MM.1S (cell line): Measurements from ENCODE around the gene SLC6A11.

ENCODE experiments used
- DNase-seq: peaks from one replicate; pipeline ENCODE4 v3.0.0-alpha.2; 2015
- H2AFZ ChIP-seq: fragments of 300-600 bp; sonication (generic); 2 replicates; pipeline ENCODE4 v1.6.0; 2016; ENCODE audit warnings: antibody characterized with exemption, low read length
- H3F3A ChIP-seq: fragments of 300-600 bp; sonication (generic); 2 replicates; pipeline ENCODE4 v1.6.1; 2016; ENCODE audit warnings: mild to moderate bottlenecking, antibody characterized with exemption, low read length, moderate library complexity, mixed read lengths; ENCODE audit not compliant: insufficient read depth
- H3K27ac ChIP-seq: fragments of 300-600 bp; sonication (generic); 2 replicates; pipeline ENCODE4 v1.5.1; 2016; ENCODE audit warnings: mild to moderate bottlenecking, low read length
- H3K27me3 ChIP-seq: fragments of 300-600 bp; sonication (generic); replicated peaks from 2 replicates; pipeline ENCODE4 v1.6.0; 2016; ENCODE audit warnings: low read length; ENCODE audit not compliant: insufficient read depth
- H3K36me3 ChIP-seq: fragments of 300-600 bp; sonication (generic); replicated peaks from 2 replicates; pipeline ENCODE4 v1.6.1; 2016; ENCODE audit warnings: mild to moderate bottlenecking, low read length, mixed read lengths; ENCODE audit not compliant: insufficient read depth
- H3K4me1 ChIP-seq: fragments of 300-600 bp; sonication (generic); 2 replicates; pipeline ENCODE4 v1.6.1; 2016; ENCODE audit warnings: low read length, mixed read lengths
- H3K4me2 ChIP-seq: fragments of 300-600 bp; sonication (generic); 2 replicates; pipeline ENCODE4 v1.6.0; 2016; ENCODE audit warnings: low read depth, low read length
- H3K4me3 ChIP-seq: fragments of 300-600 bp; sonication (generic); 2 replicates; pipeline ENCODE4 v1.5.1; 2016; ENCODE audit warnings: low read length, mixed read lengths
- H3K79me2 ChIP-seq: fragments of 300-600 bp; sonication (generic); 2 replicates; pipeline ENCODE4 v1.6.1; 2016; ENCODE audit warnings: mixed run types, low read length, mixed read lengths
- H3K9ac ChIP-seq: fragments of 300-600 bp; sonication (generic); 2 replicates; pipeline ENCODE4 v1.6.1; 2016; ENCODE audit warnings: low read length, mixed read lengths
- H3K9me2 ChIP-seq: fragments of 300-600 bp; sonication (generic); replicated peaks from 2 replicates; pipeline ENCODE4 v1.6.1; 2016; ENCODE audit warnings: mild to moderate bottlenecking, low read length, mixed read lengths; ENCODE audit not compliant: insufficient read depth
- H3K9me3 ChIP-seq: fragments of 300-600 bp; sonication (generic); replicated peaks from 2 replicates; pipeline ENCODE4 v1.6.1; 2016; ENCODE audit warnings: mild to moderate bottlenecking, low read length, mixed read lengths; ENCODE audit not compliant: insufficient read depth
- H4K20me1 ChIP-seq: fragments of 300-600 bp; sonication (generic); 2 replicates; pipeline ENCODE4 v1.6.1; 2016; ENCODE audit warnings: mild to moderate bottlenecking, low read length, moderate library complexity, mixed read lengths; ENCODE audit not compliant: insufficient read depth
- EZH2 ChIP-seq: fragments of 300-600 bp; sonication (generic); optimal IDR thresholded peaks from 2 replicates; pipeline ENCODE3; 2017; ENCODE audit warnings: low read depth, mild to moderate bottlenecking, antibody characterized with exemption, low read length, mixed read lengths
- EZH2phosphoT487 ChIP-seq: fragments of 300-600 bp; sonication (generic); IDR thresholded peaks from 2 replicates; pipeline ENCODE4 v1.6.1; 2018; ENCODE audit warnings: antibody characterized with exemption, low read length
- TF ChIP-seq, protein P1 (sequence below): fragments of 300-600 bp; sonication (generic); IDR thresholded peaks from 2 replicates; pipeline ENCODE4 v1.5.1; 2016; ENCODE audit warnings: antibody characterized with exemption, low read length, mixed read lengths

The SLC6A11 gene

DNA sequence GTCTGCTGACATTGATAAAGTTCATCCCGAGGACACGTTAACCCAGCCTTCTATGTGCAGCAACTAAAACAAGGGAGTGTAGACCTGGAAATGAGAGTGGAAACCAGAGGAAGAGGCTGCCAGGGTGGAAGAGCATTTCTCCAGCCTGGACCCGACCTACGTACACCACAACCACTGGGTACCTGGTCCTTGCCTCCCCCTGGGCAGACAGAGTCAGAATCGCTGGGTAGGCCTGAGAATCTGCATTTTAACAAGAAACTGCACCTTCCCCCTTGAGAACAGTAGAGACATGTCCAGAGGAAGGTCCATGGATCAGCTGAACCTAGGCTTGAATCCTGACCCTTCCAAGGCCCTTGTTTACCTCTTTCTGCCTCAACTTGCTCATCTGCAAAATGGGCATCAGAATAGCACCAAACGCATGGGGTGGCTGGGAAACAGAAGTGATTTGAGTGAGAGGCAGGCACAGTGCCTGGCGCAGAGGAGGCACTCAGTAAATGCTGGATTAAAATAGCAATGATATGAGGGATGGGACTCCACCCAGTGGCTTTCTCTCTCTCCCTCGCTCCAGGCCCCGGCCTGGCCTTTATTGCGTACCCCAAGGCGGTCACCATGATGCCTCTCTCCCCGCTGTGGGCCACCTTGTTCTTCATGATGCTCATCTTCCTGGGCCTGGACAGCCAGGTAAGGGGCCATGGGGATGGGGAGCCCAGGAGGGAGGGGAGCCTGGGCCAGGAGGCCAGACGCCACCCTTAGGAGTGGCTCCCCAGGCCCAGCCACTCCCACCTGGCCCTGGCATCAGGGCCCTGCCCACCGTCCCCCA lies 109.6 kb downstream of the SLC6A11 start:
- no peaks in the 10 kb centered on the region for H3K9me2 ChIP-seq
- no peaks in the 10 kb centered on the region for H3K79me2 ChIP-seq
- H3F3A ChIP-seq, result no peaks in the 10 kb centered on the region
- H3K36me3 ChIP-seq, result no peaks in the 10 kb centered on the region
- no peak for DNase-seq
- no peaks in the 10 kb centered on the region for H3K9me3 ChIP-seq
- no peak for TF ChIP-seq EZH2phosphoT487
- H3K4me3 ChIP-seq, result no peak overlapping the region
- no peaks in the 10 kb centered on the region for H3K4me1 ChIP-seq
- no peak overlapping the region for H3K27ac ChIP-seq
- peaks cover 12% of the 10 kb centered on the region; the same call in 1 of the 2 replicates for H3K27me3 ChIP-seq
- no peak overlapping the region for H3K9ac ChIP-seq
- H3K4me2 ChIP-seq, result no peak overlapping the region
- H4K20me1 ChIP-seq, result no peaks in the 10 kb centered on the region
- H2AFZ ChIP-seq, result no peak overlapping the region

DNA sequence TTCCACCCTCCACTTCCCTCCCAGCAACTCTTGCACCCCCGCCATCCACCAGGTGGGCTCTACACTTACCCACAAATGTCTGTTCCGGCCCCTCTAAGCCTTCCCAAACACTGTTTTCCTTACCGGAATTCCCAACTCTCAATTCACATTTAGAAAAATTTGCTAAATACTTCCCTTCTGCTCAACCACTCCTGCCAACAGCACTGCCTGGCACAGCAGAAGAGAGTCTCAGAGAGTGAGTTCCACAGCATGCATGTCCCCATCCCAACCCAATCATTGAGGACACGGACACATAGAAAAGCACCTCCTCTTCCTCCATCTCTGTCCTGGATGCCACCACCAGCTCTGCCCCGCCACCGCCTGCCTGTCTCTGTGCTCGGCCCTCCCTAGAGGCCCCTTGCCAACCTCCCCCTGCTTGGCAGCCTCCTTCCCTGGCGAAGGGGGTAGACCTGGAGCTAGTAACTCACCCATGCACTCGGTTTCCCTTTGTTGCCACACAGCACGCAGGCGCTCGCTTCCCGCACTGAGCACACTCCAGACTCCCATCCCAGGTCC lies 110.3 kb downstream of the SLC6A11 start:
- Histone ChIP-seq H3K9ac (no peak overlapping the region), H3K27ac (no peak overlapping the region), H3K4me3 (no peak overlapping the region), H3K36me3 (no peaks in the 10 kb centered on the region), H3K4me1 (no peaks in the 10 kb centered on the region), H2AFZ (no peak overlapping the region), H4K20me1 (no peaks in the 10 kb centered on the region), H3F3A (no peaks in the 10 kb centered on the region), H3K4me2 (no peak overlapping the region), H3K79me2 (no peaks in the 10 kb centered on the region), H3K9me2 (no peaks in the 10 kb centered on the region), H3K9me3 (no peaks in the 10 kb centered on the region), H3K27me3 (peaks cover 19% of the 10 kb centered on the region)
- TF ChIP-seq EZH2, result no peak
- TF ChIP-seq EZH2phosphoT487, result no peak
- TF ChIP-seq, protein P1, sequence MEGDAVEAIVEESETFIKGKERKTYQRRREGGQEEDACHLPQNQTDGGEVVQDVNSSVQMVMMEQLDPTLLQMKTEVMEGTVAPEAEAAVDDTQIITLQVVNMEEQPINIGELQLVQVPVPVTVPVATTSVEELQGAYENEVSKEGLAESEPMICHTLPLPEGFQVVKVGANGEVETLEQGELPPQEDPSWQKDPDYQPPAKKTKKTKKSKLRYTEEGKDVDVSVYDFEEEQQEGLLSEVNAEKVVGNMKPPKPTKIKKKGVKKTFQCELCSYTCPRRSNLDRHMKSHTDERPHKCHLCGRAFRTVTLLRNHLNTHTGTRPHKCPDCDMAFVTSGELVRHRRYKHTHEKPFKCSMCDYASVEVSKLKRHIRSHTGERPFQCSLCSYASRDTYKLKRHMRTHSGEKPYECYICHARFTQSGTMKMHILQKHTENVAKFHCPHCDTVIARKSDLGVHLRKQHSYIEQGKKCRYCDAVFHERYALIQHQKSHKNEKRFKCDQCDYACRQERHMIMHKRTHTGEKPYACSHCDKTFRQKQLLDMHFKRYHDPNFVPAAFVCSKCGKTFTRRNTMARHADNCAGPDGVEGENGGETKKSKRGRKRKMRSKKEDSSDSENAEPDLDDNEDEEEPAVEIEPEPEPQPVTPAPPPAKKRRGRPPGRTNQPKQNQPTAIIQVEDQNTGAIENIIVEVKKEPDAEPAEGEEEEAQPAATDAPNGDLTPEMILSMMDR, result no peak
- DNase-seq, result no peak

DNA sequence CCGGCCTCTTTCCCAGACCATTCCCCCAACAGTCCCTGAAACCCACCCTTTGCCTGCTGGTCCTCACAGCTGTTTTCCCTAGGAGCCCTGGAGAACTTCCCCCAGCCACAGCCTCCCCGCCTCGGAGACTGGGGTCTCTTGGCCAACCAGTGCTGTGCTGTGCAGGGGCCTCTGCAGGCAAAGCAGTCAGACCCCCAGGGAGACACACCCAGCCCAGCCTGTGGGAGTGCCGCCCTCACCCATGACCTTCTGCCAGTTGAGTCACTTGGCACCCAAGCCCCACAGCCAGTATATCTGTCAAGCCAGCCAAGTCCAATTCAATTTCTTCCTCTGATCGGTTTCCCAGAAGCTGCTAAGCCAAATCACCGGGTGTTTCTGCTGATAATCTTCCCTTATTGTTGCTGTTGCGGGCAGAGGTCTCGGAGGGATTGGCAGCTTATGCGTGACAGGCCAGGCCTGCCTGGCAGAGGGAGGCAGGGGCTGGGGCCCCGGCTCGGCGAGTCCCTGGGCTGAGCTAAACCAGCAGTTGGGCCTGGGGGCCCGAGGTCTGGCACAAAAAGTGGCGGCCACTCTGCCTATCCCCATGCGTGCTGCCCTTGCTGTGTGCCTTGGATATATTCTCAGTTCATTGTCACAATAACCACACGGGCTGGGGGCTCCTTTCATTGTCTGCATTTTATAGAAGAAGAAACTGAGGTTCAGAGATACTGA lies 110.9 kb downstream of the SLC6A11 start:
- Histone ChIP-seq H3F3A (no peaks in the 10 kb centered on the region), H3K79me2 (no peaks in the 10 kb centered on the region), H3K9me3 (no peaks in the 10 kb centered on the region), H4K20me1 (no peaks in the 10 kb centered on the region), H2AFZ (no peak overlapping the region), H3K27me3 (peaks cover 25% of the 10 kb centered on the region), H3K4me2 (no peak overlapping the region), H3K4me1 (no peaks in the 10 kb centered on the region), H3K36me3 (no peaks in the 10 kb centered on the region), H3K27ac (no peak overlapping the region), H3K4me3 (no peak overlapping the region), H3K9me2 (no peaks in the 10 kb centered on the region), H3K9ac (no peak overlapping the region)
- DNase-seq, result no peak
- TF ChIP-seq, protein P1, result no peak
- no peak for TF ChIP-seq EZH2phosphoT487
- no peak for TF ChIP-seq EZH2
